Thyroid gland (tissue), 4 donors: ENCODE results near the gene RIPK3. TPM values are rescaled to one million over a fixed set of nuclear protein-coding genes. Genes with fewer than 3 reads are reported as not detected.

Experiments
- DNase-seq, 2 donors: peaks; one replicate each; pipeline ENCODE4 v3.0.0-alpha.2; 2019
- H3K27ac ChIP-seq, 3 donors: fragments of 200-600 bp; sonication (generic); 1 replicate in 2 of 3; 2 replicates in 1 of 3; pipeline ENCODE4 v1.5.1; 2016 to 2019; ENCODE audit warnings: mild to moderate bottlenecking in 1 of 3, moderate library complexity in 1 of 3
- H3K27me3 ChIP-seq: fragments of 200-600 bp; sonication (generic); one replicate; pipeline ENCODE4 v1.5.1; 2019
- H3K36me3 ChIP-seq, 2 donors: fragments of 200-600 bp; sonication (generic); one replicate each; pipeline ENCODE4 v1.5.1; 2016 to 2019
- H3K4me1 ChIP-seq, 2 donors: fragments of 200-600 bp; sonication (generic); one replicate each; pipeline ENCODE4 v1.5.1; 2017 to 2019
- H3K4me3 ChIP-seq, 3 donors: fragments of 200-600 bp; sonication (generic); replicated peaks in 1 of 3; 1 replicate in 2 of 3; 2 replicates in 1 of 3; pipeline ENCODE4 v1.5.1; 2016; ENCODE audit warnings: mild to moderate bottlenecking in 1 of 3
- H3K9me3 ChIP-seq: fragments of 200-600 bp; sonication (generic); one replicate; pipeline ENCODE4 v1.5.1; 2017
- CTCF ChIP-seq, 6 experiments: fragments of 200-600 bp in 3 of 6; fragments of 450-650 bp in 3 of 6; sonication (generic) in 3 of 6; IDR thresholded peaks; one replicate each; pipeline ENCODE4 v1.5.1; 2016 to 2019; ENCODE audit warnings: antibody characterized with exemption in 6 of 6, mild to moderate bottlenecking in 2 of 6, inconsistent platforms in 1 of 6, moderate library complexity in 1 of 6
- POLR2A ChIP-seq, 2 donors: fragments of 450-650 bp; IDR thresholded peaks; one replicate each; pipeline ENCODE4 v1.6.1; 2017; ENCODE audit warnings: antibody characterized with exemption in 2 of 2, mild to moderate bottlenecking in 2 of 2, moderate library complexity in 1 of 2
- WGBS, 2 donors: methylation state at CpG; one replicate each; pipeline ENCODE4 v1.1.5; 2017; 5-methylcytosine and 5-hydroxymethylcytosine counted together
- intact Hi-C: fragments of 100-400 bp; cut with DNase I; formaldehyde crosslinking; loops from one replicate; pipeline ENCODE4 v1.15.1; 2023
- total RNA-seq, 4 donors: library from RNA; depleted of rRNA; stranded (reverse); fragments of >200 nt; gene quantifications; one replicate each; pipeline ENCODE4 v1.2.3, GENCODE V29; 2016

The RIPK3 gene
- total RNA-seq, 4 donors from 2014 or later: 12.4 to 21.3 (median 18.4) TPM

DNA sequence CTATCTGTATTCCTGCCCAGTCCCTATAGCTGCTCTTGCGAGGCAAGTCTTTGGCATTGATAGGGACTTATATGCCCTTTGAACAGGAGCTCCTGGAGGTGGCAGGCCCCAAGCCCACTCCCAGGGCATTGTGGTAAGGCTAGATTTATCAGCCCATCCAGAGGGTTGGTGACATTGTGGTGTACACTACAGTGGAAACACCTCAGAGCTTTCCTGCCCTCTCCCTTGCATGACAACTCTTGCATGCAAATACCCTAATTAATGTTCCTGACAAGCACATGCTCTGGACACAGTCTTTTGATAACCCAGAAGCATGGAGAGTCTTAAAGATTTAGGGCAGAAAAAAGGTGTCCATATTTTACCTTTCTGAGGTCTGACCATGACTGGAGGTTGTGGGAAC, 815 bp upstream of the RIPK3 start:
- TF ChIP-seq CTCF (IDR thresholded peaks at IDR 0.05) (no peak), POLR2A (IDR thresholded peaks at IDR 0.05) (no peak)
- H3K27ac ChIP-seq: no peak overlapping the region
- H3K36me3 ChIP-seq: no peaks in the 10 kb centered on the region
- no peak for DNase-seq
- intact Hi-C loops: no loop called here
- H3K4me3 ChIP-seq: no peak overlapping the region
- H3K9me3 ChIP-seq: no peaks in the 10 kb centered on the region
- no peaks in the 10 kb centered on the region for H3K27me3 ChIP-seq
- H3K4me1 ChIP-seq: peaks cover 0 to 43% of the 10 kb centered on the region in 2 donors
- WGBS, 2 donors: 90 to 93% methylated on average over 1 of the region's 1 CpG

- H3K36me3 ChIP-seq: no peaks in the 10 kb centered on the region
- TF ChIP-seq POLR2A (IDR thresholded peaks at IDR 0.05) (no peak), CTCF (IDR thresholded peaks at IDR 0.05) (no peak)
- peak overlapping the region in 1 of 3 donors; percentile 36 for H3K4me3 ChIP-seq
- WGBS, 2 donors: 80 to 87% methylated on average over 8 to 13 of the region's 14 CpGs
- intact Hi-C loops: no loop called here
- H3K27me3 ChIP-seq: no peaks in the 10 kb centered on the region
- H3K27ac ChIP-seq: peak overlapping the region in 1 of 3 donors; percentile 71
- no peak for DNase-seq
- peaks cover 4 to 60% of the 10 kb centered on the region in 2 donors for H3K4me1 ChIP-seq
- no peaks in the 10 kb centered on the region for H3K9me3 ChIP-seq
These were observed 948 bp downstream of the RIPK3 start for GRCh38 chr14:24338843-24339242.

DNA sequence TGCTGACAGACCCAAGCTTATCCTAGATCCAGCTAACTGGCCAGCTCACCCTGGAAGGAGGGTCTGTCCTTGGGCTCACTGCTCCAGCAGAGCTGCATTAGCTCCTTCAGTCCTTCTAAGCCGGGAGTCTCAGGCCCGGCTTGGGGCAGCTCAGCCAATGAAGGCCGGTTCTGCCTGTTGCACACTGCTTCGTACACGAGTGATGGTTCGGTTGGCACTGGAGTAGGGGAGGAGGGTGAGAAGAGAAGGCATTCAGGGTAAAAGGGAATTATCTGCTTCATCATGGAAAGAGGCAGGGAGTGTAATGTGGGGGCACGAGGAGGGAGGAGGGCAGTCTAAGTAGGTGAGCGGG, 2.0 kb downstream of the RIPK3 start:
- H3K4me3 ChIP-seq: no peak overlapping the region
- no peaks in the 10 kb centered on the region for H3K9me3 ChIP-seq
- intact Hi-C loops: no loop called here
- WGBS, 2 donors: 53% methylated on average over 8 of the region's 8 CpGs
- peak; percentile 79 to 81 for DNase-seq
- TF ChIP-seq CTCF (IDR thresholded peaks at IDR 0.05) (no peak), POLR2A (IDR thresholded peaks at IDR 0.05) (no peak)
- H3K27me3 ChIP-seq: no peaks in the 10 kb centered on the region
- peak overlapping the region in 1 of 3 donors; percentile 71 for H3K27ac ChIP-seq
- no peaks in the 10 kb centered on the region for H3K36me3 ChIP-seq
- H3K4me1 ChIP-seq: peaks cover 11 to 70% of the 10 kb centered on the region in 2 donors

DNA sequence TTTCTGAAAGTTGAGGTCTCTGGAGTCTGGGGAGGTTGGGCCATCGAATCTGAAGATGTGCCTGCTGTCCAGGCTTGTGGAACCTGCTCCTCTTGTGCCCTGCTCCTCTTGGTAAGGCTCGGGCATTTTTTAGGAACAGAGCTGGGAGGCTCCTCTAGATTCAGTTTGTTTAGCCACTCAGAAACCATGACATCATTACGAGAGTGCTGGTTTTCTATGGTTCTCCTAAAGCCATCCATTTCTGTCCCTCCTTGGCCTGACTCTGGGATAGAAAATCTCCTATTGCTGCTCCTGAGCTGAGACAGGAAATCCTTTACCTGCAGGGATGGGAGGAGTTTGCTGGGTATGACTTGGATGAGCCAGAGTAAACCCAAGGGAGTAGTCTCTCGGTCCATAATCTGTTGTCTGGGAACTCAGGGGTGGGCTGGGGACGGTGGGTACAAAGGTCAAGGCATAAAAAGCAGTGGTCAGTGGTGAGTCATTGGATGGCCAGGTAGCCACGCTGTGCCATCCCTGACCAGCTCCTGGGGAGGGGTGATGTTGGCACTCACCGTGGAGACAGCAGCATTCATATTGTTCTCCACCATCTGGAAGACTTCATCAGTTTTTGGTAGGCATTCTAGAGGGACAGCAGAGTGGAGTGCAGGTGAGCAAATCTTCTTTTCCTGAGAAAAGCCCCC, 2.5 kb downstream of the RIPK3 start:
- no peaks in the 10 kb centered on the region for H3K36me3 ChIP-seq
- WGBS, 2 donors: 89% methylated on average over 6 to 7 of the region's 7 CpGs
- H3K4me1 ChIP-seq: peaks cover 16 to 76% of the 10 kb centered on the region in 2 donors
- DNase-seq: no peak
- intact Hi-C loops: no loop called here
- H3K4me3 ChIP-seq: no peak overlapping the region
- TF ChIP-seq POLR2A (IDR thresholded peaks at IDR 0.05) (no peak), CTCF (IDR thresholded peaks at IDR 0.05) (no peak)
- H3K9me3 ChIP-seq: no peaks in the 10 kb centered on the region
- no peaks in the 10 kb centered on the region for H3K27me3 ChIP-seq
- H3K27ac ChIP-seq: peak overlapping the region in 1 of 3 donors; percentile 71

DNA sequence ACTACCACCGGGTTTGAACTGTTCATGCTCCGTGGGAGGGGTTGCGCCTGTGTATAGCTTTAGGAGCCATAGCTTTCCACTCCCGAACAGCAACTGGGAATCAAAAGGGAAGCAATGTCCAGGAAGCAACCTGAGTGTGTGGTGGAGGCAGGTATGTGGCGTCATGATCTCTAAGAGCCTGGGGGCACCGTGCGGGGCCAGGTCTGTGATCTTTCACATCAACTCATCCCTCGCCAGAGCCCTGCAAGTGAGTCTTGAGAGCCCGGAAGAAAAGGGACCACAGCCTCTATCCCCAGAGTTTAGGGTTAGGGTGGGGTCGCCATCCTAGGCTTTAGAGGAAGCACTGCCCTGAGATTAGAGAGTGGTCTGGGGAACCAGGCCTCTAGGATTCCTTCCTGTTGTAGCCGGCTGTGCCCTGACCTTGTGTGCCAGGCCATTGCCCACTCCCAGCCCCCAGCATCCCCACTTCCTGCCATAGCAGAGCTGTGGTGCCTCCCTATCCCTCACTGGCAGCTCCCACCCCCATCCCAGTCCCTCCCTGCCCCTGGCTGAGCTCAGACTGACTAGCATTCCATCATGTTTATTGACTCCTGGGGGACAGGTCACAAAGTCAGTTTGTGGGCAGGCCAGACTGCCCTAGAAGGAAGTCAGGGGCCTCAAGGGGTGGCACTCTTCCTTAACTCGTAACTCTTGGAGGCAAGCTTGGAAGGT, 4.2 kb downstream of the RIPK3 start:
- no peak for DNase-seq
- H3K9me3 ChIP-seq: no peaks in the 10 kb centered on the region
- H3K36me3 ChIP-seq: no peaks in the 10 kb centered on the region
- H3K27me3 ChIP-seq: no peaks in the 10 kb centered on the region
- TF ChIP-seq POLR2A (IDR thresholded peaks at IDR 0.05) (no peak), CTCF (IDR thresholded peaks at IDR 0.05) (no peak)
- WGBS, 2 donors: 78 to 80% methylated on average over 12 of the region's 12 CpGs
- peaks cover 21 to 80% of the 10 kb centered on the region in 2 donors for H3K4me1 ChIP-seq
- intact Hi-C loops: loop anchor here (2.0 kb wide), 1 partner anchor 101 kb away; no protein-coding TSS in a partner anchor
- peak overlapping the region in 2 of 3 donors; percentile 54 to 68 for H3K27ac ChIP-seq
- H3K4me3 ChIP-seq: peak overlapping the region in 1 of 3 donors; percentile 47
